ENCODE measurements around the gene PPP1R14D. TPM values are rescaled to one million over a fixed set of nuclear protein-coding genes. Genes with fewer than 3 reads are reported as not detected.

The PPP1R14D gene
- not detected in 2 replicates for total RNA-seq

GRCh38 chr15:40828447-40829036 is at the start of gene PPP1R14D:
Gene PPP1R14D, minus strand, starts transcription at chr15:40828708. Its CDS starts 67 bp downstream, at chr15:40828641.

GRCh38 chr15:40873694-40874561 is 45.4 kb upstream of the PPP1R14D start, which contains the start of gene RHOV:
Gene RHOV, minus strand, starts transcription at chr15:40874234. Its CDS starts 95 bp downstream, at chr15:40874139.

GRCh38 chr15:40843885-40844695 is 15.6 kb upstream of the PPP1R14D start, which contains the start of gene SPINT1:
Gene SPINT1, plus strand, starts transcription at chr15:40844048. Its CDS starts 507 bp downstream, at chr15:40844555.

GRCh38 chr15:40807028-40807887 is 21.2 kb downstream of the PPP1R14D start, which contains the start of the genes DNAJC17 and ZFYVE19:
Gene DNAJC17, minus strand, starts transcription at chr15:40807473. Its CDS starts 27 bp downstream, at chr15:40807446.
Gene ZFYVE19, plus strand, starts transcription at chr15:40807089. Its CDS starts 501 bp downstream, at chr15:40807590.

GRCh38 chr15:40769274-40770146 is 59.0 kb downstream of the PPP1R14D start, which contains the start of gene C15orf62:
Gene C15orf62, plus strand, starts transcription at chr15:40769980. Its CDS starts 516 bp downstream, at chr15:40770496.

Other genes with a start within 250 kb of the PPP1R14D start
- gene KNL1, start 234.5 kb downstream of the PPP1R14D start, total RNA-seq = 18.5 and 24.8 TPM in 2 replicates
- gene RAD51, start 133.5 kb downstream of the PPP1R14D start, total RNA-seq = 5.8 and 9.6 TPM in 2 replicates
- 20.8 and 43.0 TPM in 2 replicates for gene RMDN3, start 73.5 kb downstream of the PPP1R14D start, total RNA-seq
- gene GCHFR, start 64.6 kb downstream of the PPP1R14D start, total RNA-seq = 6.8 and 11.2 TPM in 2 replicates
- gene C15orf62, start 58.7 kb downstream of the PPP1R14D start, total RNA-seq = under 0.01 and 0.46 TPM in 2 replicates
- gene ZFYVE19, start 21.6 kb downstream of the PPP1R14D start, total RNA-seq = 21.4 and 36.9 TPM in 2 replicates
- gene DNAJC17, start 21.2 kb downstream of the PPP1R14D start, total RNA-seq = 19.8 and 56.7 TPM in 2 replicates
- 0.97 and 1.2 TPM in 2 replicates for gene SPINT1, start 15.3 kb upstream of the PPP1R14D start, total RNA-seq
- gene RHOV, start 45.5 kb upstream of the PPP1R14D start, total RNA-seq = under 0.01 and 0.15 TPM in 2 replicates
- 44.5 and 46.0 TPM in 2 replicates for gene VPS18, start 65.7 kb upstream of the PPP1R14D start, total RNA-seq
- gene DLL4, start 100.6 kb upstream of the PPP1R14D start, total RNA-seq = 88.8 and 218 TPM in 2 replicates
- 8.1 and 15.2 TPM in 2 replicates for gene CHAC1, start 124.8 kb upstream of the PPP1R14D start, total RNA-seq